ENCODE measurements around the gene MMP14.

DNA sequence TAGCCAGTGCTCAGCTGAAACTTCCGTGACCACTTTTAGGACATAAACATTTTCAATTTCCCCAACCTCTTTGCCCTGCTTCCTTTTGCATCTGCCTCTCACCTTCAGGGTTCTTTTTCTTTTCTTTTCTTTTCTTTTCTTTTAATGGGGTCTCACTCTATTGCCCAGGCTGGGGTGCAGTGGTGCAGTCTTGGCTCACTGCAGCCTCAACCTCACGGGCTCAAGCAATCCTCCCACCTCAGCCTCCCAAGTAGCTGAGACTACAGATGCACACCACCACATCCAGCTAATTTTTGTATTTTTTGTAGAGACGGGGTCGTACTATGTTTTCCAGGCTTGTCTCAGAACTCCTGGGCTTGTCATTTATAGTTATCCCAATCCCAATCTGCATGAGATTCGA, 30.5 kb downstream of the MMP14 start:
- TF ChIP-seq POLR2AphosphoS5 (IDR thresholded peaks at IDR 0.05; ENCODE audit: low read depth) (no peak), EZH2 (IDR thresholded peaks at IDR 0.05; ENCODE audit: low read depth, unreplicated experiment) (no peak)
- TF ChIP-seq, protein P1, sequence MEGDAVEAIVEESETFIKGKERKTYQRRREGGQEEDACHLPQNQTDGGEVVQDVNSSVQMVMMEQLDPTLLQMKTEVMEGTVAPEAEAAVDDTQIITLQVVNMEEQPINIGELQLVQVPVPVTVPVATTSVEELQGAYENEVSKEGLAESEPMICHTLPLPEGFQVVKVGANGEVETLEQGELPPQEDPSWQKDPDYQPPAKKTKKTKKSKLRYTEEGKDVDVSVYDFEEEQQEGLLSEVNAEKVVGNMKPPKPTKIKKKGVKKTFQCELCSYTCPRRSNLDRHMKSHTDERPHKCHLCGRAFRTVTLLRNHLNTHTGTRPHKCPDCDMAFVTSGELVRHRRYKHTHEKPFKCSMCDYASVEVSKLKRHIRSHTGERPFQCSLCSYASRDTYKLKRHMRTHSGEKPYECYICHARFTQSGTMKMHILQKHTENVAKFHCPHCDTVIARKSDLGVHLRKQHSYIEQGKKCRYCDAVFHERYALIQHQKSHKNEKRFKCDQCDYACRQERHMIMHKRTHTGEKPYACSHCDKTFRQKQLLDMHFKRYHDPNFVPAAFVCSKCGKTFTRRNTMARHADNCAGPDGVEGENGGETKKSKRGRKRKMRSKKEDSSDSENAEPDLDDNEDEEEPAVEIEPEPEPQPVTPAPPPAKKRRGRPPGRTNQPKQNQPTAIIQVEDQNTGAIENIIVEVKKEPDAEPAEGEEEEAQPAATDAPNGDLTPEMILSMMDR (conservative IDR thresholded peaks at IDR 0.05; ENCODE audit: low read depth in 2 of 2), result no peak

Measured in GM23338 (cell line).